GM19452 (cell line): ENCODE measurements around the gene AK1.
"Not testable (repeated sequence)": the region's sequence is repeated elsewhere in the genome, so short reads cannot be mapped to it uniquely, and the experiment has no call there.

Experiments
- ATAC-seq: cut with Tn5 transposase; IDR thresholded peaks from one replicate; pipeline ENCODE4 v1.9.1; 2021; ENCODE audit not compliant: unreplicated experiment

AK1 gene

GRCh38 chr9:127852829-127853228 lies 24.6 kb downstream of the AK1 start:
- no peak for ATAC-seq

- no peak for ATAC-seq
These were observed 27.1 kb downstream of the AK1 start for GRCh38 chr9:127850286-127850830.

- no peak for ATAC-seq
These were observed 28.5 kb downstream of the AK1 start for GRCh38 chr9:127848756-127849504.

- no peak for ATAC-seq
These were observed 29.4 kb downstream of the AK1 start for GRCh38 chr9:127847833-127848755.

- no peak for ATAC-seq
These were observed 30.3 kb downstream of the AK1 start for GRCh38 chr9:127847178-127847510.

- no peak for ATAC-seq
These were observed 30.9 kb downstream of the AK1 start for GRCh38 chr9:127846443-127847177.

- ATAC-seq, result not testable (repeated sequence)
These were observed 31.9 kb downstream of the AK1 start for GRCh38 chr9:127845619-127846018.

GRCh38 chr9:127844821-127845359 lies 32.6 kb downstream of the AK1 start:
- no peak for ATAC-seq

GRCh38 chr9:127841087-127841835 lies 36.2 kb downstream of the AK1 start:
- no peak for ATAC-seq

GRCh38 chr9:127838375-127839078 lies 38.9 kb downstream of the AK1 start:
- no peak for ATAC-seq

- ATAC-seq, result no peak
These were observed 40.1 kb downstream of the AK1 start for GRCh38 chr9:127837346-127837745.

GRCh38 chr9:127836561-127836960 lies 40.9 kb downstream of the AK1 start:
- not testable (repeated sequence) for ATAC-seq

- no peak for ATAC-seq
These were observed 41.4 kb downstream of the AK1 start for GRCh38 chr9:127835991-127836516.

- ATAC-seq, result no peak
These were observed 43.9 kb downstream of the AK1 start for GRCh38 chr9:127833555-127833954.

GRCh38 chr9:127832248-127832647 lies 45.2 kb downstream of the AK1 start:
- ATAC-seq, result no peak

- no peak for ATAC-seq
These were observed 48.1 kb downstream of the AK1 start for GRCh38 chr9:127829205-127829906.

- no peak for ATAC-seq
These were observed 49.0 kb downstream of the AK1 start for GRCh38 chr9:127828262-127829031.
